ENCODE data around the gene DNMBP.
A peak's percentile ranks its signal among the peaks of the same experiment; 100 is the strongest.

DNMBP gene

GRCh38 chr10:100021322-100021721 is 11.6 kb upstream of the DNMBP start:
- Histone ChIP-seq H2AFZ (ENCODE audit: low read depth, low read length) (no peak overlapping the region), H3K4me1 (ENCODE audit: control insufficient read depth, insufficient read depth, low read depth, low read length) (peaks cover 13% of the 10 kb centered on the region), H2BK12ac (ENCODE audit: low read length in 2 of 2) (no peak overlapping the region), H2BK15ac (ENCODE audit: low read depth, poor library complexity, severe bottlenecking) (no peak overlapping the region), H3K27ac (ENCODE audit: low read length, poor library complexity, severe bottlenecking) (no peak overlapping the region), H3K14ac (ENCODE audit: low read length in 2 of 2) (no peak overlapping the region), H3K36me3 (ENCODE audit: control insufficient read depth in 1 of 2, insufficient read depth in 2 of 2, low read depth in 1 of 2, low read length in 2 of 2) (no peaks in the 10 kb centered on the region), H3K23ac (ENCODE audit: low read length in 2 of 2) (no peak overlapping the region), H3K4ac (ENCODE audit: low read depth in 1 of 2, low read length in 2 of 2) (no peak overlapping the region), H3K4me3 (ENCODE audit: insufficient read depth in 1 of 2, low read depth in 1 of 2, low read length in 2 of 2) (no peak overlapping the region), H2AK5ac (ENCODE audit: low read length, severe bottlenecking) (no peak overlapping the region), H3K27me3 (ENCODE audit: control insufficient read depth in 1 of 2, insufficient read depth in 1 of 2, low read length in 2 of 2) (no peaks in the 10 kb centered on the region), H3K9me3 (ENCODE audit: control insufficient read depth, low read length) (no peaks in the 10 kb centered on the region), H2BK120ac (ENCODE audit: low read depth, low read length) (no peak overlapping the region), H3K79me1 (replicated peaks; ENCODE audit: low read length, poor library complexity, severe bottlenecking) (no peaks in the 10 kb centered on the region), H3K9ac (ENCODE audit: low read length) (no peak overlapping the region), H4K91ac (ENCODE audit: low read length) (no peak overlapping the region), H3K4me2 (ENCODE audit: low read length, poor library complexity, severe bottlenecking) (no peak overlapping the region), H4K8ac (ENCODE audit: low read length) (no peak overlapping the region), H3K18ac (ENCODE audit: low read depth in 1 of 2, low read length in 2 of 2) (no peak overlapping the region), H2BK5ac (ENCODE audit: low read depth, low read length, poor library complexity, severe bottlenecking) (no peak overlapping the region)
- 100% methylated on average over 1 of the region's 1 CpG for WGBS
- no peak for DNase-seq

GRCh38 chr10:100020886-100021253 is 11.1 kb upstream of the DNMBP start:
- no peak overlapping the region for H3K9ac ChIP-seq (ENCODE audit: low read length)
- no peak overlapping the region for H2BK120ac ChIP-seq (ENCODE audit: low read depth, low read length)
- no peak overlapping the region for H3K4ac ChIP-seq (ENCODE audit: low read depth in 1 of 2, low read length in 2 of 2)
- no peak overlapping the region for H2BK12ac ChIP-seq (ENCODE audit: low read length in 2 of 2)
- no peak overlapping the region for H4K8ac ChIP-seq (ENCODE audit: low read length)
- no peak overlapping the region for H3K4me2 ChIP-seq (ENCODE audit: low read length, poor library complexity, severe bottlenecking)
- no peak overlapping the region for H3K18ac ChIP-seq (ENCODE audit: low read depth in 1 of 2, low read length in 2 of 2)
- peak overlapping the region; percentile 44 for H2AK5ac ChIP-seq (ENCODE audit: low read length, severe bottlenecking)
- WGBS, result 83% methylated on average over 11 of the region's 11 CpGs
- H3K27ac ChIP-seq (ENCODE audit: low read length, poor library complexity, severe bottlenecking), result peak overlapping the region; percentile 10
- peaks cover 13% of the 10 kb centered on the region for H3K4me1 ChIP-seq (ENCODE audit: control insufficient read depth, insufficient read depth, low read depth, low read length)
- H2BK15ac ChIP-seq (ENCODE audit: low read depth, poor library complexity, severe bottlenecking), result no peak overlapping the region
- no peak overlapping the region for H3K4me3 ChIP-seq (ENCODE audit: insufficient read depth in 1 of 2, low read depth in 1 of 2, low read length in 2 of 2)
- H2BK5ac ChIP-seq (ENCODE audit: low read depth, low read length, poor library complexity, severe bottlenecking), result peak overlapping the region; percentile 14
- DNase-seq, result no peak
- no peak overlapping the region for H2AFZ ChIP-seq (ENCODE audit: low read depth, low read length)
- no peak overlapping the region for H3K23ac ChIP-seq (ENCODE audit: low read length in 2 of 2)
- H3K27me3 ChIP-seq (ENCODE audit: control insufficient read depth in 1 of 2, insufficient read depth in 1 of 2, low read length in 2 of 2), result no peaks in the 10 kb centered on the region
- H3K79me1 ChIP-seq (replicated peaks; ENCODE audit: low read length, poor library complexity, severe bottlenecking), result no peaks in the 10 kb centered on the region
- H3K14ac ChIP-seq (ENCODE audit: low read length in 2 of 2), result no peak overlapping the region
- no peak overlapping the region for H4K91ac ChIP-seq (ENCODE audit: low read length)
- H3K36me3 ChIP-seq (ENCODE audit: control insufficient read depth in 1 of 2, insufficient read depth in 2 of 2, low read depth in 1 of 2, low read length in 2 of 2), result no peaks in the 10 kb centered on the region
- no peaks in the 10 kb centered on the region for H3K9me3 ChIP-seq (ENCODE audit: control insufficient read depth, low read length)

- no peak overlapping the region for H2BK12ac ChIP-seq (ENCODE audit: low read length in 2 of 2)
- H2AK5ac ChIP-seq (ENCODE audit: low read length, severe bottlenecking), result peak overlapping the region; percentile 70
- no peaks in the 10 kb centered on the region for H3K36me3 ChIP-seq (ENCODE audit: control insufficient read depth in 1 of 2, insufficient read depth in 2 of 2, low read depth in 1 of 2, low read length in 2 of 2)
- no peaks in the 10 kb centered on the region for H3K9me3 ChIP-seq (ENCODE audit: control insufficient read depth, low read length)
- no peak overlapping the region for H3K4me3 ChIP-seq (ENCODE audit: insufficient read depth in 1 of 2, low read depth in 1 of 2, low read length in 2 of 2)
- no peak for DNase-seq
- H2BK5ac ChIP-seq (ENCODE audit: low read depth, low read length, poor library complexity, severe bottlenecking), result peak overlapping the region; percentile 84
- H3K4ac ChIP-seq (ENCODE audit: low read depth in 1 of 2, low read length in 2 of 2), result peak overlapping the region in 1 of 2 experiments; percentile 41
- no peak overlapping the region for H3K18ac ChIP-seq (ENCODE audit: low read depth in 1 of 2, low read length in 2 of 2)
- peak overlapping the region; percentile 21 for H3K4me2 ChIP-seq (ENCODE audit: low read length, poor library complexity, severe bottlenecking)
- 79% methylated on average over 5 of the region's 5 CpGs for WGBS
- H4K91ac ChIP-seq (ENCODE audit: low read length), result no peak overlapping the region
- H4K8ac ChIP-seq (ENCODE audit: low read length), result peak overlapping the region; percentile 29
- H3K14ac ChIP-seq (ENCODE audit: low read length in 2 of 2), result no peak overlapping the region
- no peak overlapping the region for H2BK120ac ChIP-seq (ENCODE audit: low read depth, low read length)
- H3K23ac ChIP-seq (ENCODE audit: low read length in 2 of 2), result peak overlapping the region in 1 of 2 experiments; percentile 80
- no peak overlapping the region for H3K9ac ChIP-seq (ENCODE audit: low read length)
- no peaks in the 10 kb centered on the region for H3K79me1 ChIP-seq (replicated peaks; ENCODE audit: low read length, poor library complexity, severe bottlenecking)
- peak overlapping the region; percentile 81 for H3K27ac ChIP-seq (ENCODE audit: low read length, poor library complexity, severe bottlenecking)
- peaks cover 11% of the 10 kb centered on the region for H3K4me1 ChIP-seq (ENCODE audit: control insufficient read depth, insufficient read depth, low read depth, low read length)
- no peak overlapping the region for H2BK15ac ChIP-seq (ENCODE audit: low read depth, poor library complexity, severe bottlenecking)
- H3K27me3 ChIP-seq (ENCODE audit: control insufficient read depth in 1 of 2, insufficient read depth in 1 of 2, low read length in 2 of 2), result no peaks in the 10 kb centered on the region
- peak overlapping the region; percentile 42 for H2AFZ ChIP-seq (ENCODE audit: low read depth, low read length)
Observed at GRCh38 chr10:100020142-100020885, 10.6 kb upstream of the DNMBP start.

- DNase-seq, result peak; percentile 18
- no peak overlapping the region for H2BK12ac ChIP-seq (ENCODE audit: low read length in 2 of 2)
- H3K4me3 ChIP-seq (ENCODE audit: insufficient read depth in 1 of 2, low read depth in 1 of 2, low read length in 2 of 2), result no peak overlapping the region
- H3K4ac ChIP-seq (ENCODE audit: low read depth in 1 of 2, low read length in 2 of 2), result peak overlapping the region in 1 of 2 experiments; percentile 41
- no peak overlapping the region for H2BK15ac ChIP-seq (ENCODE audit: low read depth, poor library complexity, severe bottlenecking)
- H3K23ac ChIP-seq (ENCODE audit: low read length in 2 of 2), result peak overlapping the region in 1 of 2 experiments; percentile 80
- no peaks in the 10 kb centered on the region for H3K79me1 ChIP-seq (replicated peaks; ENCODE audit: low read length, poor library complexity, severe bottlenecking)
- peak overlapping the region; percentile 81 for H3K27ac ChIP-seq (ENCODE audit: low read length, poor library complexity, severe bottlenecking)
- no peaks in the 10 kb centered on the region for H3K9me3 ChIP-seq (ENCODE audit: control insufficient read depth, low read length)
- no peak overlapping the region for H3K18ac ChIP-seq (ENCODE audit: low read depth in 1 of 2, low read length in 2 of 2)
- no peak overlapping the region for H2BK120ac ChIP-seq (ENCODE audit: low read depth, low read length)
- WGBS, result 56% methylated on average over 3 of the region's 3 CpGs
- peak overlapping the region; percentile 70 for H2AK5ac ChIP-seq (ENCODE audit: low read length, severe bottlenecking)
- peak overlapping the region; percentile 84 for H2BK5ac ChIP-seq (ENCODE audit: low read depth, low read length, poor library complexity, severe bottlenecking)
- H3K14ac ChIP-seq (ENCODE audit: low read length in 2 of 2), result peak overlapping the region in 1 of 2 experiments; percentile 9
- H3K36me3 ChIP-seq (ENCODE audit: control insufficient read depth in 1 of 2, insufficient read depth in 2 of 2, low read depth in 1 of 2, low read length in 2 of 2), result no peaks in the 10 kb centered on the region
- peak overlapping the region; percentile 42 for H2AFZ ChIP-seq (ENCODE audit: low read depth, low read length)
- no peak overlapping the region for H4K91ac ChIP-seq (ENCODE audit: low read length)
- peak overlapping the region; percentile 21 for H3K4me2 ChIP-seq (ENCODE audit: low read length, poor library complexity, severe bottlenecking)
- H3K27me3 ChIP-seq (ENCODE audit: control insufficient read depth in 1 of 2, insufficient read depth in 1 of 2, low read length in 2 of 2), result no peaks in the 10 kb centered on the region
- H3K4me1 ChIP-seq (ENCODE audit: control insufficient read depth, insufficient read depth, low read depth, low read length), result peaks cover 9% of the 10 kb centered on the region
- no peak overlapping the region for H4K8ac ChIP-seq (ENCODE audit: low read length)
- no peak overlapping the region for H3K9ac ChIP-seq (ENCODE audit: low read length)
Observed at GRCh38 chr10:100019787-100020141, 10.0 kb upstream of the DNMBP start.

Data from mesenchymal stem cell (in vitro differentiated cells and primary cell).